Loucy (cell line): ENCODE data around the gene C1QTNF1.

Experiments
- CTCF ChIP-seq: fragments of 200-600 bp; sonication (generic); conservative IDR thresholded peaks from 2 replicates; pipeline ENCODE4 v1.5.1; 2014; ENCODE audit warnings: mild to moderate bottlenecking, antibody characterized with exemption, low read length
- EZH2phosphoT487 ChIP-seq: fragments of 200-600 bp; IDR thresholded peaks from 2 replicates; pipeline ENCODE4 v1.6.1; 2018; ENCODE audit warnings: antibody characterized with exemption, mild to moderate bottlenecking, moderate library complexity, borderline replicate concordance

GRCh38 chr17:79050551-79050950, 26.6 kb downstream of the C1QTNF1 start:
- TF ChIP-seq CTCF (no peak), EZH2phosphoT487 (no peak)
